HCT116 (cell line): ENCODE results near the gene C1R.

Experiments
- CBX3 ChIP-seq: IDR thresholded peaks from 2 replicates; pipeline ENCODE4 v1.6.1; 2012; ENCODE audit warnings: low read depth
- CEBPB ChIP-seq: IDR thresholded peaks from 2 replicates; pipeline ENCODE4 v1.6.1; 2012; ENCODE audit warnings: low read depth
- EZH2 ChIP-seq: fragments of 200-600 bp; sonication (generic); IDR thresholded peaks from 2 replicates; pipeline ENCODE4 v1.6.1; 2017; ENCODE audit warnings: antibody characterized with exemption, mixed run types
- EZH2phosphoT487 ChIP-seq: fragments of 200-600 bp; IDR thresholded peaks from 2 replicates; pipeline ENCODE4 v1.6.1; 2018; ENCODE audit warnings: antibody characterized with exemption, borderline replicate concordance
- FOSL1 ChIP-seq: IDR thresholded peaks from 2 replicates; pipeline ENCODE4 v1.6.1; 2012; ENCODE audit warnings: low read depth
- POLR2A ChIP-seq: IDR thresholded peaks from 2 replicates; pipeline ENCODE4 v1.7.0; 2011; ENCODE audit warnings: borderline replicate concordance; ENCODE audit not compliant: insufficient read depth, insufficient read length; ENCODE audit errors: extremely low read depth
- POLR2AphosphoS5 ChIP-seq: IDR thresholded peaks from 2 replicates; pipeline ENCODE4 v1.6.1; 2011; ENCODE audit warnings: mild to moderate bottlenecking, low read depth, low read length, moderate library complexity
- RAD21 ChIP-seq: IDR thresholded peaks from 2 replicates; pipeline ENCODE4 v1.6.1; 2012; ENCODE audit warnings: low read depth, mild to moderate bottlenecking
- SIN3A ChIP-seq: IDR thresholded peaks from 2 replicates; pipeline ENCODE4 v1.6.1; 2012; ENCODE audit warnings: low read depth
- TCF7L2 ChIP-seq: IDR thresholded peaks from 2 replicates; pipeline ENCODE4 v1.7.0; 2011; ENCODE audit warnings: borderline replicate concordance, inconsistent platforms; ENCODE audit not compliant: insufficient read depth, insufficient read length; ENCODE audit errors: extremely low read depth
- YY1 ChIP-seq: IDR thresholded peaks from 2 replicates; pipeline ENCODE4 v1.6.1; 2011; ENCODE audit warnings: low read length, low read depth, moderate library complexity, mild to moderate bottlenecking; ENCODE audit not compliant: insufficient replicate concordance; ENCODE audit errors: extremely low read depth
- ZNF274 ChIP-seq: fragments of 200-500 bp; sonication (Bioruptor generic); IDR thresholded peaks from 2 replicates; pipeline ENCODE4 v1.6.1; 2014; ENCODE audit warnings: mild to moderate bottlenecking, low read depth, low read length, inconsistent platforms
- TF ChIP-seq, protein P1 (sequence below), 3 experiments: fragments of 200-600 bp in 1 of 3; sonication (generic) in 1 of 3; IDR thresholded peaks in 2 of 3; conservative IDR thresholded peaks in 1 of 3; 2 replicates each; pipeline ENCODE4 v1.5.1; 2012 to 2017; ENCODE audit warnings: low read depth in 2 of 3, low read length in 2 of 3, antibody characterized with exemption in 1 of 3, borderline replicate concordance in 1 of 3, control low read depth in 1 of 3, mild to moderate bottlenecking in 1 of 3, mixed read lengths in 1 of 3, mixed run types in 1 of 3, moderate library complexity in 1 of 3; ENCODE audit not compliant: insufficient read depth in 1 of 3
- TF ChIP-seq, protein P2 (sequence below): IDR thresholded peaks from 2 replicates; pipeline ENCODE4 v1.6.1; 2011; ENCODE audit warnings: mild to moderate bottlenecking, low read length, moderate library complexity; ENCODE audit not compliant: insufficient replicate concordance; ENCODE audit errors: extremely low read depth

GRCh38 chr12:7045913-7046312 lies 46.3 kb downstream of the C1R start:
- TF ChIP-seq, protein P1, sequence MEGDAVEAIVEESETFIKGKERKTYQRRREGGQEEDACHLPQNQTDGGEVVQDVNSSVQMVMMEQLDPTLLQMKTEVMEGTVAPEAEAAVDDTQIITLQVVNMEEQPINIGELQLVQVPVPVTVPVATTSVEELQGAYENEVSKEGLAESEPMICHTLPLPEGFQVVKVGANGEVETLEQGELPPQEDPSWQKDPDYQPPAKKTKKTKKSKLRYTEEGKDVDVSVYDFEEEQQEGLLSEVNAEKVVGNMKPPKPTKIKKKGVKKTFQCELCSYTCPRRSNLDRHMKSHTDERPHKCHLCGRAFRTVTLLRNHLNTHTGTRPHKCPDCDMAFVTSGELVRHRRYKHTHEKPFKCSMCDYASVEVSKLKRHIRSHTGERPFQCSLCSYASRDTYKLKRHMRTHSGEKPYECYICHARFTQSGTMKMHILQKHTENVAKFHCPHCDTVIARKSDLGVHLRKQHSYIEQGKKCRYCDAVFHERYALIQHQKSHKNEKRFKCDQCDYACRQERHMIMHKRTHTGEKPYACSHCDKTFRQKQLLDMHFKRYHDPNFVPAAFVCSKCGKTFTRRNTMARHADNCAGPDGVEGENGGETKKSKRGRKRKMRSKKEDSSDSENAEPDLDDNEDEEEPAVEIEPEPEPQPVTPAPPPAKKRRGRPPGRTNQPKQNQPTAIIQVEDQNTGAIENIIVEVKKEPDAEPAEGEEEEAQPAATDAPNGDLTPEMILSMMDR (IDR thresholded peaks at IDR 0.05 in 2 of 3, conservative IDR thresholded peaks at IDR 0.05 in 1 of 3; ENCODE audit: borderline replicate concordance in 1 of 3, insufficient read depth in 1 of 3, low read depth in 2 of 3, low read length in 2 of 3): no peak
- no peak for TF ChIP-seq POLR2AphosphoS5
- TF ChIP-seq TCF7L2: no peak
- no peak for TF ChIP-seq EZH2
- no peak for TF ChIP-seq ZNF274
- TF ChIP-seq RAD21: no peak
- TF ChIP-seq FOSL1: no peak
- TF ChIP-seq EZH2phosphoT487: no peak
- TF ChIP-seq, protein P2, sequence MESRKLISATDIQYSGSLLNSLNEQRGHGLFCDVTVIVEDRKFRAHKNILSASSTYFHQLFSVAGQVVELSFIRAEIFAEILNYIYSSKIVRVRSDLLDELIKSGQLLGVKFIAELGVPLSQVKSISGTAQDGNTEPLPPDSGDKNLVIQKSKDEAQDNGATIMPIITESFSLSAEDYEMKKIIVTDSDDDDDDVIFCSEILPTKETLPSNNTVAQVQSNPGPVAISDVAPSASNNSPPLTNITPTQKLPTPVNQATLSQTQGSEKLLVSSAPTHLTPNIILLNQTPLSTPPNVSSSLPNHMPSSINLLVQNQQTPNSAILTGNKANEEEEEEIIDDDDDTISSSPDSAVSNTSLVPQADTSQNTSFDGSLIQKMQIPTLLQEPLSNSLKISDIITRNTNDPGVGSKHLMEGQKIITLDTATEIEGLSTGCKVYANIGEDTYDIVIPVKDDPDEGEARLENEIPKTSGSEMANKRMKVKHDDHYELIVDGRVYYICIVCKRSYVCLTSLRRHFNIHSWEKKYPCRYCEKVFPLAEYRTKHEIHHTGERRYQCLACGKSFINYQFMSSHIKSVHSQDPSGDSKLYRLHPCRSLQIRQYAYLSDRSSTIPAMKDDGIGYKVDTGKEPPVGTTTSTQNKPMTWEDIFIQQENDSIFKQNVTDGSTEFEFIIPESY: no peak
- no peak for TF ChIP-seq CBX3
- TF ChIP-seq POLR2A: no peak
- TF ChIP-seq CEBPB: no peak
- TF ChIP-seq SIN3A: no peak
- TF ChIP-seq YY1: no peak
